Common myeloid progenitor, CD34-positive (primary cell): ENCODE results near the gene ASAP3.

Experiments
- CTCF ChIA-PET: fragments of 350-600 bp; sonication (Branson Sonifier 250); formaldehyde crosslinking; loops from one replicate; lab custom pipeline; 2021; ENCODE audit warnings: antibody characterized with exemption; lab: Charles Lee
- POLR2A ChIA-PET: fragments of 350-600 bp; sonication (Branson Sonifier 250); formaldehyde crosslinking; loops from one replicate; lab custom pipeline; 2021; ENCODE audit warnings: antibody characterized with exemption; lab: Charles Lee
- DNase-seq, 3 donors: peaks; one replicate each; pipeline versions ENCODE4 v3.0.0 to v3.0.0-alpha.2; 2013
- H3K27ac ChIP-seq, 2 experiments: 1 replicate in 1 of 2; 2 replicates in 1 of 2; pipeline ENCODE4 v1.7.0; 2013; ENCODE audit warnings: inconsistent platforms in 2 of 2, low read length in 2 of 2, mild to moderate bottlenecking in 2 of 2, low read depth in 1 of 2, moderate library complexity in 1 of 2; ENCODE audit not compliant: severe bottlenecking in 2 of 2, insufficient read depth in 1 of 2, poor library complexity in 1 of 2
- H3K27me3 ChIP-seq, 5 experiments: replicated peaks in 2 of 5; 1 replicate in 3 of 5; 2 replicates in 2 of 5; pipeline versions ENCODE4 v1.6.1 to v1.7.0; 2013; ENCODE audit warnings: low read length in 4 of 5, mild to moderate bottlenecking in 2 of 5, moderate library complexity in 2 of 5, inconsistent platforms in 1 of 5; ENCODE audit not compliant: insufficient read depth in 5 of 5, control insufficient read depth in 4 of 5
- H3K36me3 ChIP-seq, 4 experiments: 1 replicate in 2 of 4; 2 replicates in 2 of 4; pipeline versions ENCODE4 v1.6.1 to v1.7.0; 2013; ENCODE audit warnings: low read length in 3 of 4, control low read depth in 1 of 4, mild to moderate bottlenecking in 1 of 4; ENCODE audit not compliant: control insufficient read depth in 4 of 4, insufficient read depth in 4 of 4
- H3K4me1 ChIP-seq, 4 experiments: 1 replicate in 3 of 4; 2 replicates in 1 of 4; pipeline versions ENCODE4 v1.6.1 to v1.7.1; 2013; ENCODE audit warnings: low read length in 3 of 4, mild to moderate bottlenecking in 3 of 4, control low read depth in 1 of 4, inconsistent platforms in 1 of 4, moderate library complexity in 1 of 4; ENCODE audit not compliant: control insufficient read depth in 4 of 4, insufficient read depth in 4 of 4; ENCODE audit errors: control extremely low read depth in 1 of 4
- H3K4me3 ChIP-seq, 7 experiments: 1 replicate in 4 of 7; 2 replicates in 3 of 7; pipeline versions ENCODE4 v1.5.1 to v1.7.0; 2013; ENCODE audit warnings: mild to moderate bottlenecking in 7 of 7, low read length in 6 of 7, moderate library complexity in 6 of 7, inconsistent platforms in 2 of 7, low read depth in 2 of 7, control low read depth in 1 of 7; ENCODE audit not compliant: insufficient read depth in 4 of 7, control insufficient read depth in 1 of 7; ENCODE audit errors: extremely low read depth in 1 of 7
- H3K9me3 ChIP-seq, 5 experiments: 1 replicate in 4 of 5; 2 replicates in 1 of 5; pipeline versions ENCODE4 v1.6.1 to v1.7.1; 2013; ENCODE audit warnings: low read length in 4 of 5, mild to moderate bottlenecking in 2 of 5, inconsistent platforms in 1 of 5, low read depth in 1 of 5, moderate library complexity in 1 of 5; ENCODE audit not compliant: control insufficient read depth in 4 of 5, insufficient read depth in 2 of 5; ENCODE audit errors: control extremely low read depth in 1 of 5
- WGBS: methylation state at CpG from one replicate; pipeline ENCODE4 v1.1.5; 2013; ENCODE audit not compliant: insufficient coverage; 5-methylcytosine and 5-hydroxymethylcytosine counted together

The ASAP3 gene

DNA sequence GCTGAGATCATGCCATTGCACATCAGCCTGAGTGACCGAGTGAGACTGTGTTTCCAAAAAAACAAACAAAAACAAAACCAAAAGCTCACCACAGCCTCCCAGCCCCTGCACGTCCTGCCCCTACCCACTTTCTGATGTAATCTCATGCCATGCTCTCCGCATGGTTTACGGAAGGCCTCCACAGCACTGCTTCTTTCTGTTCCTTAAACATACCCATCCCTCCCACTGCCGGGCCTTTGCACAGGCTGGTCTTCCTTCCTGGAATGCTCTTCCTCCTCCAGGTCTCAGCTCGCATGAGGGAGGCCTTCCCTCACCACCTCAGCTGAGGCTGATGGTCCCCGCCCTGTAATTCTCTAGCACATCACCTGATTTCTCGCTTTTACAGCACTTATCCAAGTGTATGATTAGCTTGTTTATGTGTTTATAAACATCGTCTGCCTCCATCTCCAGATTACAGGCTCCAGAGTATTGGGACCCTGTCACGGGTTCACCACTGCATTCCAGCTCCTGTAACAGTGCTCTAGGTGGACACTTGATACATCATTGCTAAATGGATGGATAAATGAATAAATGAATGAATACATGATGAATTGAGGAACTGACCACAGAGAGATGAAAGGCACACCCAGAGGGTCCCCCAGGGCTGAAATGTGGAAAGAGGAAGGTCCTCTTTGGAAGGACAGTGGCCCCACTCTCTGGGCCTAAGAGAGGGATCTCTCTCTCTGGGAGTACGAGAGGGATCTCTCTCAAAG, 81.5 kb downstream of the ASAP3 start:
- POLR2A ChIA-PET: no interaction called here
- H3K27me3 ChIP-seq: no peaks in the 10 kb centered on the region
- peak in 2 of 3 donors; percentile 15 to 18 for DNase-seq
- CTCF ChIA-PET: interaction anchor here (0.8 to 3.4 kb wide), 11 partner anchors 9 to 99 kb away, joined by 3 to 21 read pairs (median 6); partner anchors contain the start of genes HNRNPR and ZNF436
- H3K4me1 ChIP-seq: peaks cover 0 to 18% (median 5%) of the 10 kb centered on the region in 4 experiments
- H3K36me3 ChIP-seq: no peaks in the 10 kb centered on the region
- 92% methylated on average over 8 of the region's 11 CpGs for WGBS
- H3K4me3 ChIP-seq: no peak overlapping the region
- H3K27ac ChIP-seq: no peak overlapping the region
- H3K9me3 ChIP-seq: no peaks in the 10 kb centered on the region

DNA sequence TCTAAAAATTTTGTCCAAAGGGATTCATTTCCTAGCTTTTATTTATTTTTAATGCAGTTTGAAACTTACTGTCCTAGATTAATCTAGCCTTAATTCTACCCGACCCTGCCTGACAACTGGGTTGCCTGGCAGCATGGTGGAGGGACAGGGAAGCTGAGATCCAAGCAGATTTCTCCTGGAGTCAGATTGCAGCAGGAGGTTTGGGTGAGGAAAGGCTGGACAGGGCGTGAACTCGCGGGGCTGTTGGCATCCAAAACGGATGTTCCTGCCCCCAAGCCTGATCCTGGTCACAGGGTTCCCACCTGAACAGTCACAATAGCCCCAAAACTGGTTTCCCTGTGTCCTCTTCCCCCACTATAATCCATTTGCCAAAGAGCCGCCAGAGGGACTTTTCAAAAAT, 82.7 kb downstream of the ASAP3 start:
- no peak overlapping the region for H3K4me3 ChIP-seq
- CTCF ChIA-PET: interaction anchor here (3.4 kb wide), 1 partner anchor 30 kb away, joined by 21 read pairs; the partner anchor contains the start of gene ZNF436

DNA sequence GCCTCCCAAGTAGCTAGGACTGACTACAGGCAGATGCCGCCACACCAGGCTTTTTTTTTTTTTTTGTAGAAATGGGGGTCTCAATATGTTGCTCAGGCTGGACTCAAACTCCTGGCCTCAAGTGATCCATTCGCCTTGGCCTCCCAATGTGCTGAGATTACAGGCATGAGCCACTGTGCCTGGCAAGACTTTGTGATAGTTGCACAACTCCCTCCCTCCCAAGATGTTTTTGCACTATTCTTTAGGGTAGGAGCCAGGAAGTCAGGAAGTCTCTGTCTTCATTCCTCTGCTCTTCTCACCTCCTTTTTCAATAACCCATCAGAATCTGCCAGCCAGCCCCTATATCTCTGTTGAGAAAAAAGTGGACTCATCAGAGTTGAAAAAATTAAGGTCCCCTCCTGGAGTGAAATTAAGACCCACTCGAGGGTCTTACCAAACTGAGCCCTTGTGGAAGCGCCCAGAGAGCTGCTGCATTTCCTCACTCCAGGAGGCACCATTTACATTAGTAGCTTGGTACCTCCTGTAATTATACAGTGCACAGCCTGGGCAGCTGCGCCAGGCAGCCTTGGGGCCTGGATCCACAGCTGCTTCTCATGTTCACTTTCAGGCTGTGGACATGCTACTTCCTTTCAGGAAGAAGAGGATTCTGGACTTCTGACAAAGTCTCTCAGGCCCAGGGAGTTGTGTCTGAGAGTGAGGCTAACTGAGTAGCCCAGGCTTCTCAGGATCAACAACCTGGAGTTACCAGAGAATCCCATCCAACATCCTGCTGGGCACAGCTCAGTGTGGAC, 83.5 kb downstream of the ASAP3 start:
- CTCF ChIA-PET: no interaction called here
- no peak overlapping the region for H3K27ac ChIP-seq
- 95% methylated on average over 3 of the region's 5 CpGs for WGBS
- no peaks in the 10 kb centered on the region for H3K9me3 ChIP-seq
- H3K36me3 ChIP-seq: no peaks in the 10 kb centered on the region
- peaks cover 0 to 18% (median 5%) of the 10 kb centered on the region in 4 experiments for H3K4me1 ChIP-seq
- no peaks in the 10 kb centered on the region for H3K27me3 ChIP-seq
- H3K4me3 ChIP-seq: no peak overlapping the region
- DNase-seq: no peak
- POLR2A ChIA-PET: no interaction called here

More for the DNA sequence above, 82.7 kb downstream of the ASAP3 start:
- Histone ChIP-seq H3K27me3 (no peaks in the 10 kb centered on the region), H3K9me3 (no peaks in the 10 kb centered on the region), H3K4me1 (peaks cover 0 to 18% (median 5%) of the 10 kb centered on the region in 4 experiments), H3K27ac (no peak overlapping the region), H3K36me3 (no peaks in the 10 kb centered on the region)
- DNase-seq: no peak
- WGBS: 97% methylated on average over 5 of the region's 6 CpGs
- POLR2A ChIA-PET: interaction anchor here (0.7 kb wide), 1 partner anchor 45 kb away, joined by 3 read pairs; no protein-coding TSS in a partner anchor

DNA sequence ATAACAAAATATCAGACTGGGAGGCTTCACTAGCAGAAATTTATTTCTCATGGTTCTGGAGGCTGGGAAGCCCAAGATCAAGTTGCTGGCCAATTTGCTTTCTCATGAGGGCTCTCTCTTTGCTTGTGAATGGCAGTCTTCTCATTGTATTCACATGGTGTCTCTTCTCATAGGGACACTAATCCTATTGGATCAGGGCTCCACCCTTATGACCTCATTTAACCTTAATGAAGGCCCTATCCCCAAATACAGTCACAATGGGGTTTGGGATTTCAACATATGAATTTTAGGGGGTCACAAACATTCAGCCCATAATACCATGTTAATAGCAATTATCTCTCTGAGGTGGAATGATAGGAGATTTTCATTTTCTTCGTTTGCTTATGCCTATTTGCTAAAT, 84.8 kb downstream of the ASAP3 start:
- Histone ChIP-seq H3K4me3 (no peak overlapping the region), H3K4me1 (peaks cover 0 to 18% (median 4%) of the 10 kb centered on the region in 4 experiments), H3K9me3 (no peaks in the 10 kb centered on the region), H3K27ac (no peak overlapping the region), H3K27me3 (no peaks in the 10 kb centered on the region), H3K36me3 (no peaks in the 10 kb centered on the region)
- POLR2A ChIA-PET: no interaction called here
- WGBS: no CpG with 5 or more reads among the region's 1 CpG
- CTCF ChIA-PET: no interaction called here
- DNase-seq: no peak

DNA sequence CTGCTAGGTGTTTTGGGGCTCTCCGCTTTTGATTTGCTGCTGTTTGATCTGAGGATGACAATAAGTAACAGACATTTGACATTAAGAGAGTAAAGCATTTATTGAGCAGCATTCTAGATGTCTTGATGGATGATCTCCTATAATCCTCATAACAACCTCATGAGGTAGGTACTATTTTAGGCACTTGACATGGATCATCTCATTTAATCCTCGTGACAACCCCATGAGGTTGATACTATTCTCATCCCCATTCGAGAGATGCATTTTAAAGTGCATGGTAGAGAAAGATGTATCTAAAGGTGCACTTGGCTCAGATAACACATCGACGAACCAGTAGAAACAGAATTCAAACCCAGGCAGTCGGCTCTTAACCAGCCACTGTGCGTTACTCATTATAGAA, 86.1 kb downstream of the ASAP3 start:
- Histone ChIP-seq H3K9me3 (no peaks in the 10 kb centered on the region), H3K27me3 (no peaks in the 10 kb centered on the region), H3K36me3 (no peaks in the 10 kb centered on the region), H3K27ac (no peak overlapping the region), H3K4me3 (no peak overlapping the region), H3K4me1 (peaks cover 0 to 8% (median 0%) of the 10 kb centered on the region in 4 experiments)
- DNase-seq: no peak
- CTCF ChIA-PET: no interaction called here
- 97% methylated on average over 5 of the region's 7 CpGs for WGBS
- POLR2A ChIA-PET: no interaction called here

DNA sequence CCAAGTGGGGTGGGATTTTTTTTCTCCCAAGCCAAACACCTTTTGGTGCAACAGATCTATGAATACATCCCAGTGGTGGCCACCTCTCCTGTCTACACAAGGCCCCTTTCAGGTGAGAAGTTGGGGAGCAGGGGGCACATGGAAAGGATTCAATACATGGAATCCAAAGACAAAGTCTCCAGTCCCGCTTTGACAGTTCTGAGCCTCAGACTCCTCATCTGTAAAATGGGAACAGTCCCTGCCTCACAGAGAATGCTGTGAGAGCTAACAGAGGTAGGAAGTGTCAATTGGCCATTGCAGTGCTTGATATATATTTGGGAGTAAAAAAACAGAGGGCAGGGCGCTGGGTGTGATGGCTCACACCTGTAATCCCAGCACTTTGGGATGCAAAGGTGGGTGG, 87.6 kb downstream of the ASAP3 start:
- CTCF ChIA-PET: interaction anchor here (1.2 kb wide), 1 partner anchor 26 kb away, joined by 3 read pairs; the partner anchor contains the start of gene ZNF436
- Histone ChIP-seq H3K9me3 (no peaks in the 10 kb centered on the region), H3K36me3 (no peaks in the 10 kb centered on the region), H3K27ac (no peak overlapping the region), H3K4me1 (no peaks in the 10 kb centered on the region), H3K4me3 (no peak overlapping the region), H3K27me3 (no peaks in the 10 kb centered on the region)
- DNase-seq: no peak
- POLR2A ChIA-PET: no interaction called here
- 100% methylated on average over 2 of the region's 2 CpGs for WGBS
